Fibroblast of villous mesenchyme (primary cell): ENCODE results near the gene RAB25. TPM values are rescaled to one million over a fixed set of nuclear protein-coding genes. Genes with fewer than 3 reads are reported as not detected.
A peak's percentile ranks its signal among the peaks of the same experiment; 100 is the strongest.

ENCODE experiments used
- DNase-seq: peaks from one replicate; pipeline ENCODE4 v3.0.0-alpha.2; 2010; ENCODE audit warnings: low read depth
- H3K4me3 ChIP-seq: 2 replicates; pipeline ENCODE4 v1.5.1; 2011; ENCODE audit warnings: low read depth, mild to moderate bottlenecking, low read length
- total RNA-seq: library from RNA; depleted of rRNA; stranded (reverse); fragments of >200 nt; gene quantifications from 2 replicates; pipeline ENCODE4 v1.2.3, GENCODE V29; 2012
- TF ChIP-seq, protein P1 (sequence below): IDR thresholded peaks from 2 replicates; pipeline ENCODE4 v1.5.1; 2012; ENCODE audit warnings: low read depth, mild to moderate bottlenecking, low read length; ENCODE audit not compliant: insufficient read depth

RAB25 gene
- total RNA-seq, 1 donor, result not detected

DNA sequence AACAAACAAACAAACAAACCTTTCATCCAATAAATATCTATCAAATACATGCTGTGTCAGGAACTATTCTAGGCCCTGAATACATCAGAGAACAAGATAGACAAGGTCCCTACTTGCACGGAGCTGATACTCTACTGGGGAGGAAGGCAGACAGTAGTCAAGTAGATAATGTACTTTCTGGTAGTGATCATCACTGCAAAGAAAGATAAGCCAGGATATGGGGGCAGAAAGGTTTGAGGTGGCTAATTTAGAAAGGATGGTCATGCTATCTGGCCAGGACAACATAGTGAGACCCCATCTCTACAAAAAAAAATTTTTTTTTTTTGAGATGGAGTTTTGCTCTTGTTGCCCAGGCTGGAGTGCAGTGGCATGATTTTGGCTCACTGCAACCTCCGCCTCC is 30.6 kb downstream of the RAB25 start:
- DNase-seq, result no peak

DNA sequence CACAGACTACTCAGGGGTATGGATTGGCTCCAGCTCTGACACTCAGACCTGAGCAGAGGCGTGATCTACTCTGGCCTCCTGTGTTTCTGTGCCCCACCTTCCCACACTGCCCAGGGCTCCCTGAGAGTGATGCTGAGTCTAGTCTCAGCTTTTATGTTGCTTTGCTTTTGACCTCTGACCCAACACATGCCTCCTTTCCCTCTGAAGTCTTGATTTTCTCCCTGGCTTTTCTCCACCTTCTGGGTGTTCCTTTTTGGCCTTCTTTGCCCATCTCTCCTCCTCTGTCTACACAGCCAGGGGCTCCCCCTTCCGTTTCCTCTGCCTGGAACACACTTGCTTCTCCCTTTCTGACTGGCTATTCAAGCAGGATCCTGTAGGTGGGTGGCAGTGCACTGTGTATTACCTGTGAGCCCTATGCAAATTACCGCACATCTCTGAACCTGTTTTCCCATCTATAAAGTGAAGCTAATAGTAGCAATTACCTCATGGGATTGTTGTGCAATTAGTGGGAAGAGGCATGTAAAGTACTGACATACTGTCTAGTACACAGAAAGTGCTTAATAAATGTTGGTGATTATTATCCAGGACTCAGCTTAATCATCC is 35.0 kb downstream of the RAB25 start:
- H3K4me3 ChIP-seq, result no peak overlapping the region
- TF ChIP-seq, protein P1, sequence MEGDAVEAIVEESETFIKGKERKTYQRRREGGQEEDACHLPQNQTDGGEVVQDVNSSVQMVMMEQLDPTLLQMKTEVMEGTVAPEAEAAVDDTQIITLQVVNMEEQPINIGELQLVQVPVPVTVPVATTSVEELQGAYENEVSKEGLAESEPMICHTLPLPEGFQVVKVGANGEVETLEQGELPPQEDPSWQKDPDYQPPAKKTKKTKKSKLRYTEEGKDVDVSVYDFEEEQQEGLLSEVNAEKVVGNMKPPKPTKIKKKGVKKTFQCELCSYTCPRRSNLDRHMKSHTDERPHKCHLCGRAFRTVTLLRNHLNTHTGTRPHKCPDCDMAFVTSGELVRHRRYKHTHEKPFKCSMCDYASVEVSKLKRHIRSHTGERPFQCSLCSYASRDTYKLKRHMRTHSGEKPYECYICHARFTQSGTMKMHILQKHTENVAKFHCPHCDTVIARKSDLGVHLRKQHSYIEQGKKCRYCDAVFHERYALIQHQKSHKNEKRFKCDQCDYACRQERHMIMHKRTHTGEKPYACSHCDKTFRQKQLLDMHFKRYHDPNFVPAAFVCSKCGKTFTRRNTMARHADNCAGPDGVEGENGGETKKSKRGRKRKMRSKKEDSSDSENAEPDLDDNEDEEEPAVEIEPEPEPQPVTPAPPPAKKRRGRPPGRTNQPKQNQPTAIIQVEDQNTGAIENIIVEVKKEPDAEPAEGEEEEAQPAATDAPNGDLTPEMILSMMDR, result no peak
- no peak for DNase-seq

More for the DNA sequence above, 30.6 kb downstream of the RAB25 start:
- TF ChIP-seq, protein P1, result no peak
- H3K4me3 ChIP-seq, result no peak overlapping the region

DNA sequence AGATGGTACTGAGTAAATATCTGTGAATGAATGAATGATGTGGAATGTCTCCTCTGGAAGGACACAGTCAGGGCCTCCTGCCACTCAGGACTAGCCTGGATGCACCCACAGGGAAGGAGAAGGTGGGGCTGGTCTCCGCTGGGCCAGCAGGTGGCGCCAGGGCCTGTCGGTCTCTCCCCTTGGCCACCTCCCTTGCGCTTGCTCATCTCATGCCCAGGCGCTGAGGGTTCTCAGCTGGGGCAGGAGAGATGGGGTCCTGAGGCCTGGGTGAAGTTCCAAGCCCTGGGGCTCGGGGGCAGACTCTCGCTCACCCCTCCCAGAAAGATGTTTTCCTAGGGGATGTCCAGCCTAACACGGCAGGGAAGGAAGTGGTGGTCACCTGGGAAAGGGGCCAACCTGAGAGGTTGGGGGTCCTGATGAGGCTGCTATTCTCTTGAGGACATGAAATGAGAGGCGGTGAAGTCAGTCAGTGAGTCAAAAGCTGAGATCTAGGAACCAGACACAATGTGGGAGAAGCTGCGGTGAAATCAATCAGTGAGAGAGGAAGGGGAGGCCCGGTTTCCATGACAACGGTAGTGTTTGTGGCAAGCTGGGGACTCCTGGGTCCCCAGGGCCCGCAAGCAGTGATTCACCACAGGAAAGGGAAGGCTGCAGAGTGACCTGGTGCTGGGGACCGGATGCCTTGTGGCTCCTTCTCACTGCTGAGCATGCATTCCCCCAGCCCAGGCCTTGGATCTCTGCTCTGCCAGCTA is 35.9 kb downstream of the RAB25 start:
- TF ChIP-seq, protein P1, result peak; percentile 97
- no peak overlapping the region for H3K4me3 ChIP-seq
- peak; percentile 82 for DNase-seq

DNA sequence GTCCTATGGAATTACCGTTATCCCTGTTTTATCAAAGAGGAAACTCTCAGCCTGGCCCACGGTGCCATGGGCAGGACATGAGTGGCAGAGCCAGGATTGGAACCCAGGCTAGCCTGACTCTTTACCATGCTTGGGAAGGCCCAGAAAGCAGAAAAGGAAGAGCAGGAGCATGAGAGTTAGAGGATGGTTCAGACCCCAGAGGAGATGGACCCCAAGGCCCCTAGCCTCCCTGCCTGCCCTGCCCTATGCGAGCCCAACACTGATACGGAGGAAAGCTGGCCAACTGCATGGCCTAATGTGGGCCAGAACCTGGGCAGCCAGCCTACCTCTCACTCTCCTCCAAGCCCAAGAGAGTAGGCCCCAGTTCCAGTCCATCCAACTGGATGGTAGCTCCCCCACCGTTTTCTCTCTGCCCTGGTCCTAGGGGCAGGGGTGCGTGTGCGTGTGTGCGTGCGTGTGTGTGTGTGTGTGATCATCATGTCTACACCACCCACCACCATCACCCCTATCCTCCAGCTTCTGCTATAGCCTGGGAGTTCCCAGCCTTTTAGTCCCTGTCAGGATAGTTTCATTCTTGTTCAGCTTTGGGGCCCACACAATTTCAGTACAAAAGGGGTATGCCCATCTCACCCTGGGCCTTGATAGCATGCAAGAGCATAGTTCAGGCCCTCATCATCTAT is 36.7 kb downstream of the RAB25 start:
- DNase-seq, result no peak
- TF ChIP-seq, protein P1, result no peak
- no peak overlapping the region for H3K4me3 ChIP-seq

DNA sequence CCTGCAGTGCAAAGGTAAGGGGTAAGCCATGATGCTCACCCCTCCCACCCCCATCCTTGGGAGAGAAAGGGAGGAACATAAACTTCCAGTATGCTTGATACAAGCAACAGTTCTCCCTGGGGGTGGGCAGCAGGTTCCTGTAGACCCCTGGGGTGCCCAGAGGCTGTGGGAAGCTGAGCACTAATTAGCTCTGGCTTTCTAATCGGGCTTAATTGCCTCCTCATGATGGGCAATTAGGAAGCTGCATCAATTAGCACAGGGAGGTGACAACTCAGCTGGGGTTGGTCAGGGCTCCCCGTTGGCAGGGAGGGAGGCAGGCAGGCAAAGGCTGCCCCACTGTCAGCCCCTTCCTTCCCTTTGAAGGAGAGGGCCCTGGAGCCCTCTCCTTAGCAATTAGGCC is 37.8 kb downstream of the RAB25 start:
- TF ChIP-seq, protein P1, result no peak
- no peak overlapping the region for H3K4me3 ChIP-seq
- DNase-seq, result no peak

DNA sequence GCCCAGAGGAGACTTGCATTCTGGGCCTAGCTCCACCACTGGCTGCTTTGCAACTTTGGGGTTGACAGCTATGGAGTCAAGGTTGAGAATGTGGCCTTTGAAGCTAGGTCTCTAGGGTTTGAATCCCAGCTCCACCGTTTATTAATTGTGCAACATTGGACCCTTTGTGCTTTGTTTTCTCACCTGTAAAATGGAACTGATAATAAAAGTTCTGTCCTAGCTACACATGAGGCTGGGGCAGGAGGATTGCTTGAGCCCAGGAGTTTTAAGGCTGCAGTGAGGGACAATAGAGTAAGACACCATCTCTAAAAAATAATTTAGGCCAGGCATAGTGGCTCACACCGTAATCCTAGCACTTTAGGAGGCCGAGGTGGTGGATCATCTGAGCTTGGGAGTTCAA is 38.3 kb downstream of the RAB25 start:
- no peak overlapping the region for H3K4me3 ChIP-seq
- DNase-seq, result no peak
- TF ChIP-seq, protein P1, result no peak
